OCI-LY3 (cell line): ENCODE results near the gene BMPER.

Experiments used
- H2AFZ ChIP-seq: fragments of 200-600, 300-600 bp; shearing (Covaris generic); 2 replicates; pipeline ENCODE4 v1.6.0; 2014; ENCODE audit warnings: antibody characterized with exemption, low read depth, low read length
- H3K27ac ChIP-seq: fragments of 200-600, 300-600 bp; sonication (generic); 2 replicates; pipeline ENCODE4 v1.5.1; 2014; ENCODE audit warnings: mild to moderate bottlenecking, low read length, moderate library complexity, mixed read lengths
- H3K27me3 ChIP-seq: fragments of 200-600, 300-600 bp; sonication (generic); 2 replicates; pipeline ENCODE4 v1.6.1; 2014; ENCODE audit warnings: low read depth, low read length, mixed read lengths
- H3K36me3 ChIP-seq: fragments of 200-600, 300-600 bp; sonication (generic); replicated peaks from 2 replicates; pipeline ENCODE3; 2014; ENCODE audit warnings: low read depth, low read length, mixed read lengths
- H3K4me1 ChIP-seq: fragments of 300-600, 200-600 bp; sonication (generic); 2 replicates; pipeline ENCODE4 v1.6.1; 2014; ENCODE audit warnings: low read length, mixed read lengths
- H3K4me2 ChIP-seq: fragments of 200-600, 300-600 bp; sonication (generic); 2 replicates; pipeline ENCODE4 v1.6.1; 2014; ENCODE audit warnings: low read length, mixed read lengths
- H3K4me3 ChIP-seq: fragments of 300-600, 200-600 bp; sonication (generic); 2 replicates; pipeline ENCODE4 v1.5.1; 2014; ENCODE audit warnings: antibody characterized with exemption, mild to moderate bottlenecking, low read length, moderate library complexity
- H3K79me2 ChIP-seq: fragments of 300-600, 200-600 bp; shearing (Covaris generic); 2 replicates; pipeline ENCODE4 v1.6.1; 2014; ENCODE audit warnings: mild to moderate bottlenecking, low read length, mixed read lengths
- H3K9ac ChIP-seq: fragments of 300-600, 200-600 bp; shearing (Covaris generic); 2 replicates; pipeline ENCODE4 v1.6.0; 2014; ENCODE audit warnings: mild to moderate bottlenecking, low read length, moderate library complexity
- H3K9me3 ChIP-seq: fragments of 200-600, 300-600 bp; shearing (Covaris generic); 2 replicates; pipeline ENCODE4 v1.6.1; 2014; ENCODE audit warnings: low read length, mixed read lengths; ENCODE audit not compliant: insufficient read depth
- H4K20me1 ChIP-seq: fragments of 200-600, 300-600 bp; sonication (generic); 2 replicates; pipeline ENCODE4 v1.6.1; 2016; ENCODE audit warnings: low read length, mixed read lengths; ENCODE audit not compliant: insufficient read depth
- EZH2phosphoT487 ChIP-seq: fragments of 200-600 bp; shearing (Covaris generic); IDR thresholded peaks from 2 replicates; pipeline ENCODE4 v1.6.1; 2018; ENCODE audit warnings: antibody characterized with exemption, mixed run types, low read depth
- TF ChIP-seq, protein P1 (sequence below): fragments of 200-600, 300-600 bp; sonication (generic); IDR thresholded peaks from 2 replicates; pipeline ENCODE4 v1.5.1; 2014; ENCODE audit warnings: antibody characterized with exemption, low read length, low read depth

Gene BMPER

GRCh38 chr7:34074421-34074820, 169.1 kb downstream of the BMPER start:
- Histone ChIP-seq H3K4me1 (no peaks in the 10 kb centered on the region), H3K27me3 (no peaks in the 10 kb centered on the region), H3K9me3 (no peaks in the 10 kb centered on the region), H3K9ac (no peak overlapping the region), H3K79me2 (no peaks in the 10 kb centered on the region), H3K4me2 (no peak overlapping the region), H3K27ac (no peak overlapping the region), H3K4me3 (no peak overlapping the region), H2AFZ (no peak overlapping the region), H3K36me3 (no peaks in the 10 kb centered on the region), H4K20me1 (no peaks in the 10 kb centered on the region)
- TF ChIP-seq, protein P1, sequence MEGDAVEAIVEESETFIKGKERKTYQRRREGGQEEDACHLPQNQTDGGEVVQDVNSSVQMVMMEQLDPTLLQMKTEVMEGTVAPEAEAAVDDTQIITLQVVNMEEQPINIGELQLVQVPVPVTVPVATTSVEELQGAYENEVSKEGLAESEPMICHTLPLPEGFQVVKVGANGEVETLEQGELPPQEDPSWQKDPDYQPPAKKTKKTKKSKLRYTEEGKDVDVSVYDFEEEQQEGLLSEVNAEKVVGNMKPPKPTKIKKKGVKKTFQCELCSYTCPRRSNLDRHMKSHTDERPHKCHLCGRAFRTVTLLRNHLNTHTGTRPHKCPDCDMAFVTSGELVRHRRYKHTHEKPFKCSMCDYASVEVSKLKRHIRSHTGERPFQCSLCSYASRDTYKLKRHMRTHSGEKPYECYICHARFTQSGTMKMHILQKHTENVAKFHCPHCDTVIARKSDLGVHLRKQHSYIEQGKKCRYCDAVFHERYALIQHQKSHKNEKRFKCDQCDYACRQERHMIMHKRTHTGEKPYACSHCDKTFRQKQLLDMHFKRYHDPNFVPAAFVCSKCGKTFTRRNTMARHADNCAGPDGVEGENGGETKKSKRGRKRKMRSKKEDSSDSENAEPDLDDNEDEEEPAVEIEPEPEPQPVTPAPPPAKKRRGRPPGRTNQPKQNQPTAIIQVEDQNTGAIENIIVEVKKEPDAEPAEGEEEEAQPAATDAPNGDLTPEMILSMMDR: no peak
- TF ChIP-seq EZH2phosphoT487: no peak

DNA sequence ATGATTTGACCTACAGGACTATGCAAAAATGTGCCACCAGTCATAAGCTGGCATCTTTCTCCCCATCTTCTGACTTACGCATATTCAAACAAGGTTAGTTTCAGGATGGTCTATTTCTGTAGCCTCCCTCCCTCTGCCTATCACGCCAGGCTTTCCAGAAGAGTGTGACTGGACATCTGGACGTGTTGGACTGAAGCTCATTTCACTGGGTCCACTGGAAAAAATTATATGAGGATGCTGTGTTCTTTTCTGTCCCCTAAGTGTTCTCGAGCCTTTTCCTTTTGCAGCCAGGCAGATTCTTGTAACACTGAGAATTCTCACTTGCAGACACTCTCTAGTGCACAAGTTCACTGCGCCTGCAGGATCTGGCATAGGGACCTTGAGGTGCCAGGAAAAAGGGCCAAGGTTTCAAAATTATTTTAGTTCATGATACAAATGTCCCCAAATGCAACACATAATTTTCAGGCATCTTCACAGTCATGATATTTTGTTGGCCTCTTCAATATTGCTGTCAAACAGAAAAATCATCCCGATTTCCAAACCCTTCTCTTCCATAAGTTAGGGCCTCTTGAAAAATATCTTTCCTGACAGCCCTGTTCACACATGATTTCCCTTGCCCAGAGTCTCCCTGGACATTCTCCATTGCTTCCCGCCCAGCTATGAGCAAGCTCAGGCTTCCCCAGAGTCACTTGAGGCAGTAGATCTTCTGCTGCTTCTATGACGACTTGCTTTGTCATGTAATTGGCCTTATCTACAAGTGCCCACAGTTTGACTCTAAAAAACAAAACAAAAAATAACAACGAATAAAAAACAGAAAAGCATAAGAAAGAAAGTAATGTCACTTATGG, 170.4 kb downstream of the BMPER start:
- Histone ChIP-seq H3K4me1 (no peaks in the 10 kb centered on the region), H3K9ac (no peak overlapping the region), H4K20me1 (no peaks in the 10 kb centered on the region), H3K27me3 (no peaks in the 10 kb centered on the region), H3K36me3 (no peaks in the 10 kb centered on the region), H3K9me3 (no peaks in the 10 kb centered on the region), H3K4me3 (no peak overlapping the region), H3K4me2 (no peak overlapping the region), H3K27ac (no peak overlapping the region), H3K79me2 (no peaks in the 10 kb centered on the region), H2AFZ (no peak overlapping the region)
- TF ChIP-seq EZH2phosphoT487: no peak
- TF ChIP-seq, protein P1: no peak

- TF ChIP-seq, protein P1: no peak
- TF ChIP-seq EZH2phosphoT487: no peak
- no peak overlapping the region for H3K27ac ChIP-seq
These were observed 171.8 kb downstream of the BMPER start for GRCh38 chr7:34077168-34077567.

GRCh38 chr7:34078864-34079263, 173.5 kb downstream of the BMPER start:
- no peak overlapping the region for H3K9ac ChIP-seq
- H3K36me3 ChIP-seq: no peaks in the 10 kb centered on the region
- H3K27ac ChIP-seq: no peak overlapping the region
- no peak overlapping the region for H3K4me2 ChIP-seq
- TF ChIP-seq, protein P1: no peak
- no peaks in the 10 kb centered on the region for H3K27me3 ChIP-seq
- H3K9me3 ChIP-seq: no peaks in the 10 kb centered on the region
- no peaks in the 10 kb centered on the region for H3K4me1 ChIP-seq
- H3K4me3 ChIP-seq: no peak overlapping the region
- H4K20me1 ChIP-seq: no peaks in the 10 kb centered on the region
- no peak overlapping the region for H2AFZ ChIP-seq
- no peaks in the 10 kb centered on the region for H3K79me2 ChIP-seq

More at GRCh38 chr7:34077168-34077567, 171.8 kb downstream of the BMPER start:
- no peak overlapping the region for H2AFZ ChIP-seq
- no peaks in the 10 kb centered on the region for H3K36me3 ChIP-seq
- no peaks in the 10 kb centered on the region for H3K4me1 ChIP-seq
- no peaks in the 10 kb centered on the region for H3K79me2 ChIP-seq
- H3K9me3 ChIP-seq: no peaks in the 10 kb centered on the region
- no peak overlapping the region for H3K4me2 ChIP-seq
- no peak overlapping the region for H3K9ac ChIP-seq
- no peak overlapping the region for H3K4me3 ChIP-seq
- H4K20me1 ChIP-seq: no peaks in the 10 kb centered on the region
- no peaks in the 10 kb centered on the region for H3K27me3 ChIP-seq
